ENCODE data around the gene ADAMTSL3. TPM values are rescaled to one million over a fixed set of nuclear protein-coding genes. Genes with fewer than 3 reads are reported as not detected.
A peak's percentile ranks its signal among the peaks of the same experiment; 100 is the strongest.
"Not testable (repeated sequence)": the region's sequence is repeated elsewhere in the genome, so short reads cannot be mapped to it uniquely, and the experiment has no call there.

The ADAMTSL3 gene
- total RNA-seq, 1 donor from 2014 or later, result 6.0 TPM

- no peak for DNase-seq
These were observed 329.9 kb downstream of the ADAMTSL3 start for GRCh38 chr15:83983634-83984458.

- no peak for DNase-seq
These were observed 330.7 kb downstream of the ADAMTSL3 start for GRCh38 chr15:83984601-83985000.

GRCh38 chr15:83991163-83991562 is 337.2 kb downstream of the ADAMTSL3 start:
- DNase-seq, result no peak

GRCh38 chr15:83992324-83993031 is 338.6 kb downstream of the ADAMTSL3 start:
- no peak for DNase-seq

- DNase-seq, result no peak
These were observed 339.7 kb downstream of the ADAMTSL3 start for GRCh38 chr15:83993591-83993990.

DNA sequence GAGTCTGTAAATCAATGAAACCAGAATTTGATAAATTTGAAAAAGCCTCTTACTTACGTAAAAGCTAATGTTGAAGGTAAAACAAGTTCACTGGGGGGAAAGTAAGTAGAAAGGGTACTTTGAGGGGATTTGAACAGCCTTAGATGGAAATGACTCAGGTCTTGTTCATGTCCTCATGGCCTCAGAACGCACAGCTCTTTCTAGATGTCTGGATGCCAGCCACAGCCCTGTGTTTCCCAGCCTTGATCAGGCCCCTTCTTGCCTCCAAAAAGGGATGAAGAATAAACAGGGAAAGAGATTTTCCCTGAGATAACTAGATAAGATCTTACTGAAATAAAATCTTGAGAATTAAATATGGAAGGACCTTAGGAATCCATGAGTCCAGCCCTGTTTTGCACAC is 344.6 kb downstream of the ADAMTSL3 start:
- DNase-seq, result no peak

- no peak for DNase-seq
These were observed 345.6 kb downstream of the ADAMTSL3 start for GRCh38 chr15:83999396-84000135.

DNA sequence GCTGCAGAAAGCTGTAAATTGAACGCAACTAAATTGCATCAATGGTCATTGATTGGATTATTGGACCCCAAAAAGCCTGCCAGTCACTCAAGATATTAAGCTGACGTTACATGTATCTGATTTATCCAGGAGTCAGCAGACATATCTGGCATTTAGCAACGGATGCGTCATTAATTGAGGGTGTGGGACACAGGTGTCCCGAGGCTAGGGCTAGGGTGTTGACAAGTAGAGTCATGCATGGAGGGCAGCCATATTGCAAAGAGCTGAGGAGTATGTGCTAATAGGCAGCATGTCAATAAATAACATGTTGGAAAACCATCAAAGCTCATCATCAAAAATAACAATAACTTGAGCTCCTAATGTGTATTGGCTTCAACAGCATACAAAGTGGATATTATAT is 347.1 kb downstream of the ADAMTSL3 start:
- no peak for DNase-seq

DNA sequence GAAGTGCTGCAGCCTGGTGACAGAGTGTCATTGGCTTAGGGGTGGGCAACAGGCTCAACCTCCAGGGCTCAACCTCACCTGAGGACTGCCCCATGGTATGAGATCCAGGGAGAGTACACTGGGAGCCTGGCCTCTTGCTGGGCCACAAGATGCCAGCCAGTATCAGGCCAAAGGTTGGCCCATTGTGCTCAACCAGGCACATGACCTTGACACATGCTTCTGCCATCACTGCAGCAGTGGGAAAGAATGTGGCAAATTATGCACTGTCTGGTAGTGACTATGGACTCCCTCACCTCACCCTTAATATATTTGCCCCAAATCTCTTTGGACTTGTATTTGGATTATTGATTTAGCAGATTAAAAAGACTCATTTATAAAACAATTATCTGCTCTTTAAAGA is 347.7 kb downstream of the ADAMTSL3 start:
- DNase-seq, result no peak

GRCh38 chr15:84003791-84004503 is 350.0 kb downstream of the ADAMTSL3 start:
- no peak for DNase-seq

DNA sequence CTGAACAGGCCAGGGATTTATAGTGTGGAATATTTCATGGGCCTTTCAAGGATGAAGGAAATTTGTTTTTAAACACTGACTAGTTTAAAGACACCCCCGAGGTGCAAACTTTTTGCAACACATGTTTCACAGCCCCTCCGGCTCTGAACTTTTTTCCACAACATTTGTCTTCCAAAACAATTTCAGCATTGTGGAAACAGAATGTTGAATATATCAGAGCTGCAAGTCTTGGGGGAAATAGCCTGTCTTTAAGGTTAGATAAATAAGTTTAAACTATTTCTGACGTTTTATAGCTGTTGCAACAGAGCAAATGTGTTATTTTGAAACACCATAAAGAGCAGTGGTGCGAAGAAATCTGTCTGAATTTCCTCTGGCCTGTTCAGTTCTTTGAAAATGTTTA is 352.5 kb downstream of the ADAMTSL3 start:
- no peak for DNase-seq

GRCh38 chr15:84009616-84010015 is 355.7 kb downstream of the ADAMTSL3 start:
- DNase-seq, result no peak

- no peak for DNase-seq
These were observed 356.3 kb downstream of the ADAMTSL3 start for GRCh38 chr15:84010246-84010645.

- DNase-seq, result no peak
These were observed 362.4 kb downstream of the ADAMTSL3 start for GRCh38 chr15:84016371-84016770.

GRCh38 chr15:84022516-84022915 is 368.6 kb downstream of the ADAMTSL3 start:
- DNase-seq, result no peak

- peak; percentile 1 for DNase-seq
These were observed 369.7 kb downstream of the ADAMTSL3 start for GRCh38 chr15:84023636-84024035.

DNA sequence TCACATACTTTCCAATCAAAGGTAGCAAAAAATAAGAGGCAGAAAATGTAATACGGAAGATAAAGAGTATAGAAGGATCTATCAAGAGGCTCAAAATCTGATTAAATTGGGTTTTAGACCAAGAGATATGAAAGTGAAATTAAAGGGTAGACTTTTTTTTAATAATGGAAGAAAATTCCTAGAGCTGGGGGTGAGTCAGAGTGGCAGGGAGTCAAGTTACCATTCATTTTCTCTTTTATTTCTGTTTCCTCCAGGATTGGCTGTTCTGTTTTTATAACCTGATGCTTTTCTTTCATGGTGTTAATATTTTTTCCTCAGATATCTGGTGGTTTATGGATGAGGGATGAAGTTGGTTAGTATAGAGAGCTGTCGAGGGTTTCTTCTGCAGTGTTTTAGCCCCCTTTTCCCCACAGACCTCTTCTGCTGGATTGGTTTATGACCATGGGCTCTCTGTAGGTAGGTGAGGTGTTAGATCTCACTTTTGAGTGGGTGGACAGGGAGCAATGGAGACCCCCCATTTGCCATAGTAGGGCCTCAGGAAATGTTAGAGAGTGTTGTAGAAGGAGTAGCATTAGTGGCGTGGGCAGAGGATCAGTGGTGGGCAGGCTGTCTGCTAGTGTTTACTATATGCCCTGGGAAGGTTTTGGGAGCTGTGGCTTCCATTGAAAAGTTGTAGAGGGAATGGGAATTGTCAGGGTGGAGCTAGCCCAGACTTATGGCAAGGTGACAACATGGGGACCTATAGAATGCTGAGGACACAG is 380.1 kb downstream of the ADAMTSL3 start:
- DNase-seq, result no peak

DNA sequence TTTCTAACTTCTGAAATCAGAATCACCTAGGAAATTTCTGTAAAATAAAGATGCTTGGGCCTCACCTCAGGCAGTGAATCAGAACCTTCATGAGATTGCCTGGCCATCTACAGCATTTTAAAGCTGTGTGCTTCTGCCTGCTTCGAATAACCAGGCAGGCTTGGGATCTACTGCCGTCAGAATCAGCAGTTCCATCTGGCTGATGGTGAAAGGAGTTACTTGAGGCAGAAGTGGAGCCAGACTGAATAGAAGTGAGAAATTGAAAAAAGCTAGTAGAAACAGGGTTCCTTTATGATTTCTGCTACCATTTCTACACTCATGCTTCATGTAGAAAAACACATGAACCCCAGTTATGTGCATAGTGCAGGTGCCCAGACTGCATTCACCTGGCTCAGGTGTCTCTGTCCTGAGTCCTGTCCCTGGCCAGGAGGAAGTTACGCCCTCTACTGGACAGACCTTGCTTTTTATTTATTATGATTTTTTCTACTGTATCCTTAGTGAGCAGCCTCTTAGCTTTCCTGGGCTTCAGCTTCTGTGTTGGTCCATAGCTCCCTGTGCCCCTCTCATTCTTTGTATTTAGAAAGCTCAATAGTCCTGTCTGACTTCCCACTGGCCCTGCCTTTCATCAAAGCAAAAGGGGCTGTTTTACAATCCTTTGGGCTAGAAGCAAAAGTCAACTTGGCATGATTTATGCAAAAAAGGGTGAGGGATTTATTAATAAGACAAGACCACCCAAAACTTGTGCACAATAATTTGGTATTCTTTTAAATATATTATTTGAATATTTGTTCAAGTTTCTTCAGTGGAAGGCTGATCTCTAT is 380.9 kb downstream of the ADAMTSL3 start:
- DNase-seq, result no peak

GRCh38 chr15:84035399-84035766 is 381.5 kb downstream of the ADAMTSL3 start:
- peak; percentile 7 for DNase-seq

DNA sequence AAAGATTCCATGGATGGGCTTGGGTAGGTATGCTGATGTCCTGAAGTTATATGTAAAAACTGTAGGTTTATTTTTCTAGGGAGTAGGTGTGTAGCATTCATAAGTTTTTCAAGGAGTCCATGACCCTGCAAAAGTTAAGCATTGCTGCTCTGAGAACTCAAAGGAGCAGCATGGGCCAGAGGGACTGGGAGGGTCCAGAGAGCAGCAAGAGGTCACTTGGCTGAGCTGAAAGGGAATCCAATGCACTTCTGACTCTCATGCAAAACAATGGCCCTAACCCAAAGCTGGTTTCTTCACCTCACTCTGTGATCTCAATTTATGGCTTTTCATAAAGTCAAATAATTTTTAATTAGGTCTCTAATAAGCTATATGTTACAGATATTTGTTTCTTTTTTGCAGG is 383.4 kb downstream of the ADAMTSL3 start:
- DNase-seq, result no peak

- not testable (repeated sequence) for DNase-seq
These were observed 388.6 kb downstream of the ADAMTSL3 start for GRCh38 chr15:84042434-84043056.

Measured in dermis blood vessel endothelial cell (primary cell).